ENCODE measurements around the gene PRDM8. TPM values are rescaled to one million over a fixed set of nuclear protein-coding genes. Genes with fewer than 3 reads are reported as not detected.

The PRDM8 gene
- total RNA-seq, 1 experiment from 2014 or later, result not detected

GRCh38 chr4:80192252-80192866 is 4.9 kb upstream of the PRDM8 start (continued):
- TF ChIP-seq PRDM15 (CRISPR knock-in tag; IDR thresholded peaks at IDR 0.05) (no peak), ZNF219 (CRISPR knock-in tag; IDR thresholded peaks at IDR 0.05; ENCODE audit: borderline replicate concordance) (no peak), SP1 (CRISPR knock-in tag; conservative IDR thresholded peaks at IDR 0.05) (no peak), TEAD4 (CRISPR knock-in tag; IDR thresholded peaks at IDR 0.05) (no peak), ZBTB21 (CRISPR knock-in tag; IDR thresholded peaks at IDR 0.05; ENCODE audit: borderline replicate concordance) (no peak)
- TF ChIP-seq, protein P1, sequence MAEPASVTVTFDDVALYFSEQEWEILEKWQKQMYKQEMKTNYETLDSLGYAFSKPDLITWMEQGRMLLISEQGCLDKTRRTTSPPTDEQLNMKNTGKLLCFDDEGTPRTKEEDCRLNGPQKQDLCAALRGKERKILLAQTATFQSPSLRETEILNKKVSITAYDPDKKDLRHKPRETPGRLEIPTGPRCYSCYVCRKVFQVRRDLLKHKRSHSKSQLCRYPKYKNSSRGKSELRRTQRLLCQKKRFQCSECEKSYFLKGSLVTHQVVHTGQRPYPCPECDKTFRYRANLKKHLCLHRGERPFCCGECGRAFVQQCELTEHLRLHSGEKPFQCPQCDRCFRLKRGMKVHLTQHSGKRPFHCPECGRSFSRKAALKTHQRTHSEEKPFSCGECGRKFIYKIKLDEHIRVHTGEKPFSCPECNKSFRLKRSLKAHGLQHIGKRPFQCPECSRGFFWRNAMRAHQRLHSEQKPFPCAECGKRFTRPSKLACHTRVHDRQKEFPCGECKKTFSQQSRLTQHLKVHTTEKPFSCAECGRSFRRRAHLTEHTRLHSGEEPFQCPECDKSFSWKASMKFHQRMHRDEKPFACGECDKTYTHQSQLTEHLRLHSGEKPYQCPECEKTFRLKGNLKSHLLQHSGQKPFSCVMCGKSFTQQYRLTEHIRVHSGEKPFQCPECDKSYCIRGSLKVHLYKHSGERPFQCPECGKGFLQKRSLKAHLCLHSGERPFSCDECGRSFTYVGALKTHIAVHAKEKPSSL (CRISPR knock-in tag; conservative IDR thresholded peaks at IDR 0.05), result no peak

DNA sequence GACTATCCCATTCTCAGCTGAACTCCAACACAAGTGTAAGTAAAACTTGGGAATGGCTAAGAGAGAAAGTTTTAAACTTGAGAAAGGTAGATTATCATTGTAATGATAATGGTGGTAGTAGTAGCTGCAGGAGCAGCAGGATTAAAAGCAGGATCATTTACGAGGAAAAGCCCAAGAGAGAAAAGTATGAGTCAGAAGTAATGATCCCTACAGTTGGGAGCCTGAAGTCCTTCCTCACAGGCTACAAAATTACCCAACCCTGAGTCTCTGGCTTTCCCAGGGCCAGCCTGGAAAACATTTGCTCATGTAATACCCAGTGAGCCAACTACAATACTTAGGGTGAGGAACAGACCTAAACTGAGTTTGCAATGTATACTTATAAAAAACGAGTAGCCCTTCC is 4.4 kb upstream of the PRDM8 start:
- Mint-ChIP-seq H3K36me3 (0 out of 2 replicates have a peak, but pooled peaks cover 2% of the 10 kb centered on the region), H3K4me3 (no peak overlapping the region), H3K9me3 (no peaks in the 10 kb centered on the region), H3K4me1 (peaks cover 39% of the 10 kb centered on the region), H3K27me3 (ENCODE audit: low read depth) (peaks cover 100% of the 10 kb centered on the region), H3K27ac (no peak overlapping the region)
- DNase-seq (ENCODE audit: low spot score) (no peak), ATAC-seq (no peak)
- POLR2A ChIA-PET, result interaction anchor here (0.5 kb wide), 1 partner anchor 19 kb away, joined by 4 read pairs; no protein-coding TSS in a partner anchor
- CTCF ChIA-PET, result no interaction called here
- TF ChIP-seq ZNF232 (CRISPR knock-in tag; IDR thresholded peaks at IDR 0.05) (no peak), USF2 (CRISPR knock-in tag; IDR thresholded peaks at IDR 0.05) (no peak), E2F4 (CRISPR knock-in tag; IDR thresholded peaks at IDR 0.05; ENCODE audit: borderline replicate concordance, low read depth) (no peak), NFE2L1 (CRISPR knock-in tag; IDR thresholded peaks at IDR 0.05) (no peak), ZNF263 (CRISPR knock-in tag; IDR thresholded peaks at IDR 0.05; ENCODE audit: low read depth) (no peak), GABPB1 (CRISPR knock-in tag; IDR thresholded peaks at IDR 0.05) (no peak), NR2C2 (CRISPR knock-in tag; IDR thresholded peaks at IDR 0.05) (no peak), TEAD1 (CRISPR knock-in tag; IDR thresholded peaks at IDR 0.05) (no peak)
- TF ChIP-seq, protein P2, sequence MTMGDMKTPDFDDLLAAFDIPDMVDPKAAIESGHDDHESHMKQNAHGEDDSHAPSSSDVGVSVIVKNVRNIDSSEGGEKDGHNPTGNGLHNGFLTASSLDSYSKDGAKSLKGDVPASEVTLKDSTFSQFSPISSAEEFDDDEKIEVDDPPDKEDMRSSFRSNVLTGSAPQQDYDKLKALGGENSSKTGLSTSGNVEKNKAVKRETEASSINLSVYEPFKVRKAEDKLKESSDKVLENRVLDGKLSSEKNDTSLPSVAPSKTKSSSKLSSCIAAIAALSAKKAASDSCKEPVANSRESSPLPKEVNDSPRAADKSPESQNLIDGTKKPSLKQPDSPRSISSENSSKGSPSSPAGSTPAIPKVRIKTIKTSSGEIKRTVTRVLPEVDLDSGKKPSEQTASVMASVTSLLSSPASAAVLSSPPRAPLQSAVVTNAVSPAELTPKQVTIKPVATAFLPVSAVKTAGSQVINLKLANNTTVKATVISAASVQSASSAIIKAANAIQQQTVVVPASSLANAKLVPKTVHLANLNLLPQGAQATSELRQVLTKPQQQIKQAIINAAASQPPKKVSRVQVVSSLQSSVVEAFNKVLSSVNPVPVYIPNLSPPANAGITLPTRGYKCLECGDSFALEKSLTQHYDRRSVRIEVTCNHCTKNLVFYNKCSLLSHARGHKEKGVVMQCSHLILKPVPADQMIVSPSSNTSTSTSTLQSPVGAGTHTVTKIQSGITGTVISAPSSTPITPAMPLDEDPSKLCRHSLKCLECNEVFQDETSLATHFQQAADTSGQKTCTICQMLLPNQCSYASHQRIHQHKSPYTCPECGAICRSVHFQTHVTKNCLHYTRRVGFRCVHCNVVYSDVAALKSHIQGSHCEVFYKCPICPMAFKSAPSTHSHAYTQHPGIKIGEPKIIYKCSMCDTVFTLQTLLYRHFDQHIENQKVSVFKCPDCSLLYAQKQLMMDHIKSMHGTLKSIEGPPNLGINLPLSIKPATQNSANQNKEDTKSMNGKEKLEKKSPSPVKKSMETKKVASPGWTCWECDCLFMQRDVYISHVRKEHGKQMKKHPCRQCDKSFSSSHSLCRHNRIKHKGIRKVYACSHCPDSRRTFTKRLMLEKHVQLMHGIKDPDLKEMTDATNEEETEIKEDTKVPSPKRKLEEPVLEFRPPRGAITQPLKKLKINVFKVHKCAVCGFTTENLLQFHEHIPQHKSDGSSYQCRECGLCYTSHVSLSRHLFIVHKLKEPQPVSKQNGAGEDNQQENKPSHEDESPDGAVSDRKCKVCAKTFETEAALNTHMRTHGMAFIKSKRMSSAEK (CRISPR knock-in tag; IDR thresholded peaks at IDR 0.05; ENCODE audit: borderline replicate concordance), result no peak
- TF ChIP-seq, protein P3, sequence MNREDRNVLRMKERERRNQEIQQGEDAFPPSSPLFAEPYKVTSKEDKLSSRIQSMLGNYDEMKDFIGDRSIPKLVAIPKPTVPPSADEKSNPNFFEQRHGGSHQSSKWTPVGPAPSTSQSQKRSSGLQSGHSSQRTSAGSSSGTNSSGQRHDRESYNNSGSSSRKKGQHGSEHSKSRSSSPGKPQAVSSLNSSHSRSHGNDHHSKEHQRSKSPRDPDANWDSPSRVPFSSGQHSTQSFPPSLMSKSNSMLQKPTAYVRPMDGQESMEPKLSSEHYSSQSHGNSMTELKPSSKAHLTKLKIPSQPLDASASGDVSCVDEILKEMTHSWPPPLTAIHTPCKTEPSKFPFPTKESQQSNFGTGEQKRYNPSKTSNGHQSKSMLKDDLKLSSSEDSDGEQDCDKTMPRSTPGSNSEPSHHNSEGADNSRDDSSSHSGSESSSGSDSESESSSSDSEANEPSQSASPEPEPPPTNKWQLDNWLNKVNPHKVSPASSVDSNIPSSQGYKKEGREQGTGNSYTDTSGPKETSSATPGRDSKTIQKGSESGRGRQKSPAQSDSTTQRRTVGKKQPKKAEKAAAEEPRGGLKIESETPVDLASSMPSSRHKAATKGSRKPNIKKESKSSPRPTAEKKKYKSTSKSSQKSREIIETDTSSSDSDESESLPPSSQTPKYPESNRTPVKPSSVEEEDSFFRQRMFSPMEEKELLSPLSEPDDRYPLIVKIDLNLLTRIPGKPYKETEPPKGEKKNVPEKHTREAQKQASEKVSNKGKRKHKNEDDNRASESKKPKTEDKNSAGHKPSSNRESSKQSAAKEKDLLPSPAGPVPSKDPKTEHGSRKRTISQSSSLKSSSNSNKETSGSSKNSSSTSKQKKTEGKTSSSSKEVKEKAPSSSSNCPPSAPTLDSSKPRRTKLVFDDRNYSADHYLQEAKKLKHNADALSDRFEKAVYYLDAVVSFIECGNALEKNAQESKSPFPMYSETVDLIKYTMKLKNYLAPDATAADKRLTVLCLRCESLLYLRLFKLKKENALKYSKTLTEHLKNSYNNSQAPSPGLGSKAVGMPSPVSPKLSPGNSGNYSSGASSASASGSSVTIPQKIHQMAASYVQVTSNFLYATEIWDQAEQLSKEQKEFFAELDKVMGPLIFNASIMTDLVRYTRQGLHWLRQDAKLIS (CRISPR knock-in tag; IDR thresholded peaks at IDR 0.05; ENCODE audit: borderline replicate concordance), result no peak
